ENCODE results near the gene ESYT1.
"Not testable (repeated sequence)": the region's sequence is repeated elsewhere in the genome, so short reads cannot be mapped to it uniquely, and the experiment has no call there.

ESYT1 gene

DNA sequence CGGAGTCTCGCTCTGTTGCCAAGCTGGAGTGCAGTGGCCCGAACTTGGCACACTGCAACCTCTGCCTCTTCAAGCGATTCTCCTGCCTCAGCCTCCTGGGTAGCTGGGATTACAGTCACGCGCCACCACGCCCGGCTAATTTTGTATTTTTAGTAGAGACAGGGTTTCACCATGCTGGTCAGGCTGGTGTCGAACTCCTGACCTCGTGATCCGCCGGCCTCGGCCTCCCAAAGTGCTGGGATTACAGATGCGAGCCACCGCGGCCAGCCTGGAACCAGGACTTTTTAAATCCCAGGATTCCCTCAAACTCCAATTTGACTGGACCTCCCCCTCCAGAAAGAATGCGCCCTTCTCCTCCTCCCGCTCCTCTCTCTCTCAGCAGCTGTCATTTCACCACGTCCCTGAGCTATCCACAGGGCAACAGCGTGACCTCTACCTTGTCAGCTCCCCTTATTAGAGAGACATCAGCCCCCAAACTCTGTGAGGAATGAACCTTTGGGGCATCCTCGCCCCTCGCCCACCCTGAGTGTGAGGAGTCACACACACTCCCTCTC, 2.0 kb downstream of the ESYT1 start:
- no peak for DNase-seq

DNA sequence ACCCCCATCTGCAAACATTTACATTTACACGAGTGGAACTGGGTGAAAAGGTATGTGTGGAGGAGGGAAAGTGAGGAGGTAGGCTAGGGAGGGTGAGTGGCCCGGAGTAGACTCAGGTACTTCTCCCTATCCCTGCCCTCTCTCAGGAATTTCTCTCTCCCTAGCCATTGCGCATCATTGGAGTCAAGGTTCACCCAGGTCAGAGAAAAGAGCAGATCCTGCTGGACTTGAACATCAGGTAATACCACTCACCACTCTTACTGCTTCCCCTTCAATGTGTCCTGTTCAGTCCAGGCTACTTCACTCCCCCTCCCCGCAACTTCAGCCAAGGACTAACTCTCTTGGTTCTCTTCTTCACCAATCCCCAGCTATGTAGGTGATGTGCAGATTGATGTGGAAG, 2.8 kb downstream of the ESYT1 start:
- no peak for DNase-seq

DNA sequence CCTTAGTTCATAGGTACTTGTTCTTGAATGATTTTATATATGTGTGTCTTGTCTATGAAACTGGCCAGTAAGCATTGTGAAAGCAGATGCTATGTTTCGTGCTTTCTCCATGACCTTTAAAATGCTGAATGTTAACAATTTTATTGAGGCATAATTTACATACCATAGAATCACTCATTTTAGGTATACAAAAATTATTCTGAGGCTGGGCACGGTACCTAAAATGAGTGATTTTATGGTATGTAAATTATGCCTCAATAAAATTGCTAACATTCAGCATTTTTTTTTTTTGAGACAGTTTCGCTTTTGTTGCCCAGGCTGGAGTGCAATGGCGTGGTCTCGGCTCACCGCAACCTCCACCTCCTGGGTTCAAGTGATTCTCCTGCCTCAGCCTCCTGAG, 6.8 kb downstream of the ESYT1 start:
- DNase-seq: no peak

DNA sequence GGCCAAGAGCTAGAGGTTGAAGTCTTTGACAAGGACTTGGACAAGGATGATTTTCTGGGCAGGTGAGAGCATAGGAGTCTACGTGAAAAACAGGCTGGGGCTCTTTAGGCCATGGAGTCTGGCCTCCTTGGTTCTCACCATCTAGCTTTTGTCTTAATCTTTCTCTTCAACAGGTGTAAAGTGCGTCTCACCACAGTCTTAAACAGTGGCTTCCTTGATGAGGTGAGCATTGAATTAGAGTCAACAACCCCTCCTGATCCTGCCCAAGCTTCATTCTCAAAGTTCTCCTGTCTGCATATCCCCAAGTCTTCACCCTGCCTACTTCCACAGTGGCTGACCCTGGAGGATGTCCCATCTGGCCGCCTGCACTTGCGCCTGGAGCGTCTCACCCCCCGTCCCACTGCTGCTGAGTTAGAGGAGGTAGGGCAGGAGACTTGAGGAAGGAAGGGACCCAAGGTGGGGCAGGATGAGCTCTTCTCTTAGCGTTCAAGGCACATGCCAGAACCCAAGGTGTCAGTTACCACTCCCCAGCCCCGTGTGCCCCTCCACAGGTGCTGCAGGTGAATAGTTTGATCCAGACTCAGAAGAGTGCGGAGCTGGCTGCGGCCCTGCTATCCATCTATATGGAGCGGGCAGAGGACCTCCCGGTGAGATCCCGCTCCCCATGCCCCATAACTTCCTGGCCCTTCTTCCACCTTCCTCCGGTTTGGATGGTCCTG, 9.9 kb downstream of the ESYT1 start:
- DNase-seq: no peak

DNA sequence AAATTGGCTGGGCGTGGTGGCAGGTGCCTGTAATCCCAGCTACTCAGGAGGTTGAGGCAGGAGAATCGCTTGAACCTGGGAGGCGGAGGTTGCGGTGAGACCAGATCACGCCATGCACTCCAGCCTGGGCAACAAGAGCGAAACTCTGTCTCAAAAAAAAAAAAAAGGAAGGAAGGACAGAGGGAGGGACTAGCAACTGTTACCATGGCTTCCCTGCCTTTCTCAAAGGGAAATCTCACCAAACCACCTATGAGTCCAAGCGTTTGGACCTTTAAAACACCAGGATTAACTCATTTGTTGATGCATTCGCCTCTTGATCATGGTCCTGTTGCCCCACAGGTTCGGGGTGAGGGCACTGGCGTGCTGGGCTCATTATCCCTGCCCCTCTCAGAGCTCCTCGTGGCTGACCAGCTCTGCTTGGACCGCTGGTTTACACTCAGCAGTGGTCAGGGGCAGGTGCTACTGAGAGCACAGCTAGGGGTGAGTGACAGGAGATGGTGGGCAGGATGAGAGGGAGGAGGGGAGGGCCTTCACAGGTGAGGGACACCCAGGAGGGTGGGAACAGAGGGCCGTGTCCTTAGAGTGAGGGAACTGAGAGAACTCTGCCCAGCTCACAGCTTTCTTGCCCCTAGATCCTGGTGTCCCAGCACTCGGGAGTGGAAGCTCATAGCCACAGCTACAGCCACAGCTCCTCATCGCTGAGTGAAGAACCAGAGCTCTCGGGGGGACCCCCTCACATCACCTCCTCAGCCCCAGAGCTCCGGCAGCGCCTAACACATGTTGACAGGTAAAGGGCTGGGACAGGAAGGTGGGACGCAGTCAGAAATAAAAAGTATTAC, 14.1 kb downstream of the ESYT1 start:
- DNase-seq: no peak

DNA sequence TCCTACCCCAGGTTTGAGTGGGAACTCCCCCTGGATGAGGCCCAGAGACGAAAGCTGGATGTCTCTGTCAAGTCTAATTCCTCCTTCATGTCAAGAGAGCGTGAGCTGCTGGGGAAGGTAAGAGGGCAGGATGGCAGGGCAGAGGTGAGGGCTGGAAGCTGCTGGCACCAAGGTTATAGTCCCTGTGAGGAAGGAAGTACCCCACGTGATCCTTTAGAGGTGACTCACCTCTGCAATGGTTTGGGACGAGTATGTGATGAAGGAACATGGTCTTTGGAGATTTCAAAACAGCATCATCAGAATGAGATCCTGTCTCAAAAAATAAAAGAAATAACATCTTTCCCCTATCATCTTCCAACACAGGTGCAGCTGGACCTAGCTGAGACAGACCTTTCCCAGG, 15.2 kb downstream of the ESYT1 start:
- no peak for DNase-seq

DNA sequence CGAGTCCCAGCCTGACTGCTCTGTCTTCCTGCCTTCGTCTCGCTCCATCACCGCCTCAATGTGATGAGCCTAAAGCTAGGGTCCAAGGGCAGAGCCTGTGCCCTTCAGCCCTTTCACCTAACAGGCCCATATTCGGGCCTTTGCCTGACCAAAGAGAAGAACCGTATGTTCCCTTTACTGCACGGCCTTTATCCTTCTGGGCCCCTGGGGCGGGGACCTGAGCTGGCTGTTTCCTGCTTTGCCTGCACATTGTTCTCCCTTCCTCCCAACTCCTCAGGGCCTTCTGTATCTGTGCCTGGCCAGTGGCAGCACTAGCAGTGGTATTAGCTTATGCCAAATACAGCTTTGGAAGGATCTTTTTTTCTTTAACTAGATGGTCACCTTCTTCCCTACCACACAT, 15.8 kb downstream of the ESYT1 start:
- no peak for DNase-seq

DNA sequence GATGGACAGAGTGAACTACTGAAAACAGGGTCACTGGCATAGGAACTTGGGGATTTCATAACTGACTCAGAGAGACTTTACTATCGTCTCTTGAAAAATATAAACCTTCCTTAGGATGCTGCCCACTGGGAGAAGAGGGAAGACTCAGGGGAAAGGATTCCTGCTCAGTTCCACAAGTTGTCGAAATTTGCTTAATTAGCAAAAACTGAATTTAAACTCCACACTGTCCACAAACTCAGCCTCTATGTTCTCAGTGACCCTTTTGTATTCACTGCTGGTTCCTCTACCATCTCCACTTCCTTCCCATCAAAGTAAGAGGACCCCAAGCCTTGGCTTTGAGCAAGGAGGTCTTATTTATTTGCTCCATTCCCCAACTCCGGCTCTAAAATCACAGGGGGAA, 17.1 kb downstream of the ESYT1 start:
- no peak for DNase-seq

DNA sequence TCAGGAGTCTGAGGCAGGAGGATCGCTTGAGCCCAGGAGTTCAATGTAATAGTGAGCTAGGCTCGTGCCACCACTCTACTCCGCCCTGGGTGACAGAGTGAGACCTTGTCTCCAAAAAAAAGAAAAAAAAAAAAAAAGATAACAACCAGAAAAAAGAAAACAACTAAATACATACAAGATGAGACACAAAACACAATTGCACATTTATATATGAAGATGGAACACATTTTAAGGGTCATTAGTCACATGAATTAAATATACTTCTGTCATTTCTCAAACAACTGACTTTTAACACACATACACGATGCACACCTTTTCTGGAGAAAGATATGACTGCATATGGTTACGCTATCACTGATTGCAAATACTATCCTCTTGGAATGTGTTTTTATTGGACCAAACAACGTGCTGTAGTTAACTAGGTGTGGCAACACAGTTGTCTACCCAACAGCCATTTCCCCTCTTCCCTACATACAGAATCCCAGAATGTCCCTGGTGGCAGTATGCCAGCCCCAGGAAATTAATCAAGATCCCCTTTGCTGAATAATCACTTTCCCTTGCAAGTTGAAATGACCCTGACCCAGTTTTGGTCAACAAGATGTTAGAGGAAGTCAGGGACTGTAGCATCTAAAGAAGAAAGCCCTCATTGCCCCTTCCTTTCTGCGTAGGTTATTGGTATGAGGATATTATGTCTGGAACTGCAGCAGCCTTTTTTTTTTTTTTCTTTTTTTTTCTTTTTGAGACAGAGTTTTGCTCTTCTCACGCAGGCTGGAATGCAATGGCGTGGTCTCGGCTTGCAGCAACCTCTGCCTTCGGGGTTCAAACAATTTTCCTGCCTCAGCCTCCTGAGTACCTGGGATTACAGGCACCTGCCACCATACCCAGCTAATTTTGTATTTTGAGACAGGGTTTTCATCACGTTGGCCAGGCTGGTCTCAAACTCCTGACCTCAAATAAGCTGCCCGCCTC, 18.7 kb downstream of the ESYT1 start:
- no peak for DNase-seq

DNA sequence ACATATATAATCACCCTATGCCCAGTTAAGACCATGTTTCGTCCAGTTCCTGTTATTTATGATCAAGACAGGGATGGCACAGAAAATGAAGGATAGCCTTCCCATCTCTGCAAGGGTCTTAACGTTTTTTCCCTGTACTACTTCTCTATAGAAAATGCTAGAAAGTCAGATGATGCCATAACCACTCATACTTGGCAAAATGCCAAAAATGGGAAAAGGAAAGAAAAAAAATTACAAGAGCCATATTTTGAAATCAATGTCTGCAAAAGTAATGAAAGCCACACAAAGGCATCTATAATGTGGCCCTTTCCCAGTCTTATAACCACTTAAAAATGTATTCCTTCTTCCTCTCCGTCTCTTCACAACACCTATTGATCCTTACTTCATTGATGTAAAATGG, 22.5 kb downstream of the ESYT1 start:
- peak; percentile 16 for DNase-seq

DNA sequence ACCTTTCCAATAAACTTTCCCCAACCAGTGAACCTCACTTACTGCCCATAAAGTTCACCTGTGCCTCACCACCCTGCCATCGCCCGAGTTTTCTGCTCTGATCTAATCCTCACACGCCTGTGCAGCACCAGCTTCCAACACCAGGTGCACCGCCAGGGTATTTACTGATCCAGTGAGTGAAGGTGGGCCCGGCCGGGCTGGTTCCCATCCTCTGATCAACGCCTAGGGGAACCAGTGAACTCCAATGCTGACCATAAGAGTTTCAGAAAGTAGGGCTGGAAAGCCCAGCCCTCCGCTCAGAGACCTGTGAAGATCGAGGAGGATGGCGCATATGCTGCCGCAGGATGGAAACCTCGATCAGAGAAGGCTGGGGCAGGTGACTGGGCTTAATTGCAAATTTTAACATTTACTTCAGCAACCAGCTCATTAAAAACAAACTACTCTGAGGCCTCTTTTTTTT, 23.6 kb downstream of the ESYT1 start:
- DNase-seq: peak; percentile 27

DNA sequence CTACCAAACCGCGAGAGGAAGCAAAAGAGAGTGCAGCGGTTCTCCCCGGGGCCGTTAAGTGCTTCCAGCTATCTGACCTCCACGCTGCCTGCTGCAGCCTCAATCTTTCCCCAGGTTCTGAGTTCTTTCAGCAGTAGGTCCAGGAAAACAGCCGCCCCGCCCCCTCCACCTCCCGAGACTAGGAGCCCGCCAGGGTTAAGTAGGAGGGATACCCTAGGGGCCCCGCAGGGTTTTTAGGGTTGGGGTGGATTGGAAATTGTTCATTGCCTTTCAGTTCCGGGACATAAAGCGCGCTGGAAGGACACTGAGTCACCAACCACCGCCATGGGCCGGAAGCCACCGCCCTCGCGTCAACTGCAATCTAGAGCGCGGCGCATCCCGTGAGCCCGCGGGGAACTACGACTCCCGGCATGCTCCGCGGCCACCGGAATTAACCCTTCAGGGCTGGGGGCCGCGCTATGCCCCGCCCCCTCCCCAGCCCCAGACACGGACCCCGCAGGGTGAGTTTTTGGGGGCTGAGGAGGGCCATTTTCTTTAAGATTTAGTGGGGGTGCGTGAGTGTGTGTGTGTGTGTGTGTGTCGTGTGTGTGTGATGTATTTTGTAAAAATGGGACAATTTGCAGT, 24.2 kb downstream of the ESYT1 start, which contains the start of gene MYL6B:
Gene MYL6B (plus strand): TSS at position 456 of the 624 bp plus-strand sequence. CDS start 1,332 bp downstream, outside the sequence.
- DNase-seq: peak; percentile 59

DNA sequence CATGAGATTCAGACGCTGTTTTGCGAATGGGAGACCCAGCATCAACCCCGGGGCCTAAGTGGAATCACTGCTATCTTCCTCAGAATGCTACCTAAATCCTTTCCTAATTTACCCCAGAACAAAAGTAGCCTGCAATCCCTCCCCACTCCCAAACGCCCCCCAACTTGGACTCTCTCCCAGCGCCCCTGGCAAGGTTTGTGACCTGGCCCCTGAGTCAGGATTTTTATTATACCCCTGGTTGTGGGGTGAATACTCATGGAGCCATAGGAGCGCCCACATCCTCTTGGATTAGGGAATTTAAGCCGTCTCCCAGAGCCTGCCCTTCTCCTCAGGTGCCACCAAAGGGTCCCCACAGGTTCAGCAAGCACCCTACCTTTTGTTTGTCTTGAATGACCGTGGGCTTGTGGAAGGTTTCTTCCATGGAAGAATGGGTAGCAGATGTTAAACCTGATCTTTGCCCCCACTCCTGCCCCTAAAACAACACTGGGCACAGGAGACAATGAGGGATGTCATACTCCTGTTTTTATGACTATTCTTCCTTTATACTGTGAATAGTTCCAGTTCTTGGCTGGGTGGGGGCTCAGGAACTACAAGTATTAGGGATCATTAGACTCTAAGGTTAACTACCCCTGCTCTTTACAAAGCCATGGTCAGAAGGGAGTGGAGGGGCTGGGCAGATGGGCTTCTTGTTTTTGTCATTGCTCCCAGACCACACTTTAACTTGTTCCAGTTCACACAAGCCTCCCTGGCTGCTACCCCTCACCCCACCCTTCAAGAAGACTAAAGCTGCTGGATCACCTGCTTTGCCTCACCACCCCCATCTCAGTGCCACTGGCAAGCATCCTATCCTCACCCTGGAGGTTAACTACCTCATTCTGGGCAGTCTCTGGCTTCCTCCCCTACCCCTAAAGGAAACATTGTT, 24.9 kb downstream of the ESYT1 start:
- DNase-seq: no peak

DNA sequence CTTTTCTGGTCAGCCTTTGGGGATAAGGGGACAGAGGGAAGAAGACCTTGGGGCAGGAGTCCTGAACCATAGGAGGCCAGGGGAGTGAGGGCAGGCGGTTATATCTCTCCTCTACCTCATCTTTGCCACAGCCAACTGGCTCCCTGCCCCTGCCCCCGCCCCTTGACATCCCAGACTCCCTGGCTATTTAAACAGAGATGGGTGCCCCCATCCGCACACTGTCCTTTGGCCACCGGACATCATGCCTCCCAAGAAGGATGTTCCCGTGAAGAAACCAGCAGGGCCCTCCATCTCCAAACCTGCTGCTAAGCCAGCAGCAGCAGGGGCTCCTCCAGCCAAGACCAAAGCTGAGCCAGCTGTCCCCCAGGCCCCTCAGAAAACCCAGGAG, 25.6 kb downstream of the ESYT1 start:
- DNase-seq: no peak

DNA sequence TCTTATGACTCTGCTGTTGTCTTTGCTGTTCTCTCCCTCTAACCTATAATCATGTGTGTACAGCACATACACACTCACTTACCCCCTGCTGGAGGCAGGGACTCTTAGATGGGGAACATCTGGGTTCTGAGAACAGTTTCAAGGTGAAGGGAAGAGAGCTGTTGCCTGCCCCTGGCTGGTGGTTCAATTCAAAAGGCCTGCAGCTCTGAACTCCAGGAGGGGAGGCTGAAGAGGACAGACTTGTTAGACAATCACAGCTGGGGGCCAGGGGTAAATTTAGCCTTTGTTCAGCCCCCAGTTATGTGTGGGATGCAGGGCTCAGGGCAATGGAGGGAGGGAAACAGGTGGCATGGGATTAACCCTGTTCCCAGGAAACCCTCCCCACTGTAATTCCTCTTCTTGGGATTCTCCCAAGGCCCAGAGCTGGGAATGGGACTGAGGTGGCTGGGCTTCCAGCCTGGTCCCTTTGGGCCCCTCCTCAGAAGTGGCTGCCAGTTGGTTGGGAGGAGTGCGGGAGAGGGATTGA, 26.2 kb downstream of the ESYT1 start:
- DNase-seq: no peak

DNA sequence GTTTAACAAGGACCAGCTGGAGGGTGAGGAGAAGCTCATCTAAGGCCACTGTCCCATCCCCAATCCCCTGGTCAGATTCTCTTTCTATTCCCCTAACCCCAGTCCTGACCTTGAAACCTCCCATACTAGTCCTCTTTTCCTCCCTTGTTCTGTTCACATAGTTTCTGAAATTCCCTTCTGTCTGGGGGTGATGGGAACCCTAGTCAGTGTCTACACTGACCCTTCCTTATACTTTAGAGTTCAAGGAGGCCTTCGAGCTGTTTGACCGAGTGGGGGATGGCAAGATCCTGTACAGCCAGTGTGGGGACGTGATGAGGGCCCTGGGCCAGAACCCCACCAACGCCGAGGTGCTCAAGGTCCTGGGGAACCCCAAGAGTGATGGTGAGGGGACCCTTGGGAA, 26.8 kb downstream of the ESYT1 start:
- no peak for DNase-seq

DNA sequence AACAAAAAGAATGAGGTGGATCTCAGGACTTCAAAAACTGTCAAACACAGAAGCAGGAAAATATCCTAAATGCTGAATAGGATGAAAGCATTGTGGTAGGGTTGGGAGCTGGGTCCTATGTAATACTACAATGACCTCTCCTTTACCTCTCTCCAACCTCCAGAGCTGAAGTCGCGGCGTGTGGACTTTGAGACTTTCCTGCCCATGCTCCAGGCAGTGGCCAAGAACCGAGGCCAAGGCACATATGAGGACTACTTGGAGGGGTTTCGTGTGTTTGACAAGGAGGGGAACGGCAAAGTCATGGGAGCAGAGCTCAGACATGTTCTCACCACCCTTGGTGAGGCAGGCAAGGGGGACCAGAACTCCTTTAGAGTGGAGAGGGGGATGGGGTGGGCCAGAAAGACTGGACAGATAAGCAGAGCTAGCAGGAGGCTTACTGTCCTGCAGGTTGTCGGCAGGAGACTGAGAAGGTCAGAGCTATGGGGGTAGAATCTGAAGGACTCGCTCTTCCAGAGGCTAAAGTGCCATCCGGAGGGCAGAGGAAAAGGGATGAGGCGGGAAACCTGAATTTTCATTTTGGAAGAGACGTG, 27.3 kb downstream of the ESYT1 start:
- no peak for DNase-seq

DNA sequence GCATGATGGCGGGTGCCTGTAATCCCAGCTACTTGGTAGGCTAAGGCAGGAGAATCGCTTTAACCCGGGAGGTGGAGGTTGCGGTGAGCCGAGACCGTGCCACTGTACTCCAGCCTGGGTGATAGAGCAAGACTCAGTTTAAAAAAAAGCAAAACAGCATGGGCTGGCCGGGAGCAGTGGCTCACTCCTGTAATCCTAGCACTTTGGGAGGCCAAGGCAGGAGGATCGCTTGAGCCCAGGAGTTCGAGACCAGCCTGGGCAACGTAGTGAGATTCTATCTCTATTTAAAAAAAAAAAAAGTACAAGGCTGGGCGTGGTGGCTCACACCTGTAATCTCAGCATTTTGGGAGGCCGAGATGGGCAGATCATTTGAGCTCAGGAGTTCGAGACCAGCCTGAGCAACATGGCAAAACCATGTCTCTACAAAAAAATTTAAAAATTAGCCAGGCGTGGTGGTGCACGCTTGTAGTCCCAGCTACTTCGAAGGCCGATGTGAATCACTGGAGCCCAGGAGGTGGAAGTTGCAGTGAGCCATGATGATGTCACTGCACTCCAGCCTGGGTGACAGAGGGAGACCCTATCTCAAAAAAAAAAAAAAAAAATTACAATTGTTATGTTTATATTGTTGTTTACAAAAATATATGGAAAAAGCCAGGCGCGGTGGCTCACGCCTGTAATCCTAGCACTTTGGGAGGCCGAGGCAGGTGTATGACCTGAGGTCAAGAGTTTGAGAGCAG, 28.6 kb downstream of the ESYT1 start:
- not testable (repeated sequence) for DNase-seq

DNA sequence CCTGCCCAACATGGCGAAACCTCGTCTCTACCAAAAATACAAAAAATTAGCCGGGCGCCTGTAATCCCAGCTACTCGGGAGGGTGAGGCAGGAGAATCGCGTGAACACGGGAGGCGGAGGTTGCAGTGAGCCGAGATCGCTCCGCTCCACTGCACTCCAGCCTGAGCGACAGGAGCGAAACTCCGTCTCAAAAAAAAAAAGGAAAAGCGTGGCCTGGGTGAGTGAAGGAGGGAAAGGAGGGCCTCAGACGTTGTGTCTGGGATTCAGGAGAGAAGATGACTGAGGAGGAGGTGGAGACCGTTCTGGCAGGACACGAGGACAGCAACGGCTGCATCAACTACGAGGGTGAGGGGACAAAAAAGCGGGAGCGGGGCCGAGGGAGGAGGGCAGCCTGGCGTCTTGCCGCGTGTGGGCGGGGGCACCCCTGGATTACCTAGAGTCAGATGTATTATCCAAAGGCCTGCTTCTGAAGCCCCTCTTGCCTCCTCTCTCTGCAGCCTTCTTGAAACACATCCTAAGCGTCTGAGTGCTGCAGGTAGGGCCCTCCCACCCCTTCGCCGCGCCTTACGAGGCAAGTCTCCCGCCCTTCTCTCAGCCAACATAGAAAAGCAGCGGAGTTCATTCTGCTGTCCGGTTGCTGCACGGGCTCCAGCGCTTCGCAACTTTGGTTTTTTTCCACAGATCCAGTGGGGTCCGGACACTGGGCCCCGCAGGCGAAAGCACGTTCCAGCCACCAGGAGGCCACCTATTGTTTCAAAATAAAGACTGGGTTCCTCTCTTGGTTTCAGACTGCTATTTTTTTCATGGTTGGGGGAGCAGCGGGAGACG, 29.3 kb downstream of the ESYT1 start:
- peak; percentile 76 for DNase-seq
